Smooth muscle cell (in vitro differentiated cells): Measurements from ENCODE around the gene MB. TPM values are rescaled to one million over a fixed set of nuclear protein-coding genes. Genes with fewer than 3 reads are reported as not detected.

Experiments
- DNase-seq: peaks from one replicate; lab custom pipeline; 2025; ENCODE audit not compliant: unreplicated experiment; lab: John Stamatoyannopoulos, UW
- H2AFZ ChIP-seq: fragments of 200-600 bp; sonication (generic); 2 replicates; pipeline ENCODE4 v1.6.0; 2016; ENCODE audit warnings: antibody characterized with exemption, low read depth, mild to moderate bottlenecking
- H3F3A ChIP-seq: fragments of 200-600 bp; sonication (generic); 2 replicates; pipeline ENCODE4 v1.6.0; 2017; ENCODE audit warnings: antibody characterized with exemption, low read depth
- H3K27ac ChIP-seq: fragments of 200-600 bp; sonication (generic); 2 replicates; pipeline ENCODE4 v1.5.1; 2016; ENCODE audit warnings: low read depth, mild to moderate bottlenecking
- H3K27me3 ChIP-seq: fragments of 200-600 bp; sonication (generic); 2 replicates; pipeline ENCODE4 v1.6.1; 2016; ENCODE audit warnings: low read depth, mild to moderate bottlenecking
- H3K36me3 ChIP-seq: fragments of 200-600 bp; sonication (generic); 2 replicates; pipeline ENCODE4 v1.5.1; 2016; ENCODE audit warnings: low read depth
- H3K4me1 ChIP-seq: fragments of 200-600 bp; sonication (generic); 2 replicates; pipeline ENCODE4 v1.5.1; 2016; ENCODE audit warnings: low read depth
- H3K4me2 ChIP-seq: fragments of 200-600 bp; sonication (generic); 2 replicates; pipeline ENCODE4 v1.6.0; 2016; ENCODE audit warnings: mild to moderate bottlenecking
- H3K4me3 ChIP-seq: fragments of 200-600 bp; sonication (generic); 2 replicates; pipeline ENCODE4 v1.5.1; 2016; ENCODE audit warnings: mild to moderate bottlenecking
- H3K79me2 ChIP-seq: fragments of 200-600 bp; sonication (generic); 2 replicates; pipeline ENCODE4 v1.6.0; 2016; ENCODE audit warnings: low read depth, mild to moderate bottlenecking
- H3K9ac ChIP-seq: fragments of 200-600 bp; sonication (generic); 2 replicates; pipeline ENCODE4 v1.6.0; 2016; ENCODE audit warnings: low read depth
- H3K9me3 ChIP-seq: fragments of 200-600 bp; sonication (generic); replicated peaks from 2 replicates; pipeline ENCODE4 v1.5.1; 2016; ENCODE audit warnings: low read depth
- H4K20me1 ChIP-seq: fragments of 200-600 bp; sonication (generic); 2 replicates; pipeline ENCODE4 v1.6.0; 2016; ENCODE audit warnings: low read depth
- WGBS: methylation state at CpG from one replicate; pipeline ENCODE4 v1.1.7; 2016; ENCODE audit warnings: low lambda C conversion rate; 5-methylcytosine and 5-hydroxymethylcytosine counted together
- polyA plus RNA-seq: library from polyadenylated mRNA; unstranded; fragments of >200 nt; fragmentation: Nextera tagmentation; extraction: Ambion mirVana; gene quantifications from 2 replicates; pipeline ENCODE4 v1.2.1, GENCODE V29; 2016
- total RNA-seq: library from RNA; depleted of rRNA; stranded (reverse); fragments of >200 nt; gene quantifications from 2 replicates; pipeline ENCODE4 v1.2.3, GENCODE V29; 2014
- TF ChIP-seq, protein P1 (sequence below): fragments of 200-600 bp; sonication (generic); IDR thresholded peaks from 2 replicates; pipeline ENCODE4 v1.5.1; 2017; ENCODE audit warnings: borderline replicate concordance, mild to moderate bottlenecking, antibody characterized with exemption; ENCODE audit not compliant: insufficient read depth, poor library complexity, severe bottlenecking

MB gene
- total and polyA plus RNA-seq, 2 experiments from 2014 or later, result 0.53 TPM; not detected in 1

DNA sequence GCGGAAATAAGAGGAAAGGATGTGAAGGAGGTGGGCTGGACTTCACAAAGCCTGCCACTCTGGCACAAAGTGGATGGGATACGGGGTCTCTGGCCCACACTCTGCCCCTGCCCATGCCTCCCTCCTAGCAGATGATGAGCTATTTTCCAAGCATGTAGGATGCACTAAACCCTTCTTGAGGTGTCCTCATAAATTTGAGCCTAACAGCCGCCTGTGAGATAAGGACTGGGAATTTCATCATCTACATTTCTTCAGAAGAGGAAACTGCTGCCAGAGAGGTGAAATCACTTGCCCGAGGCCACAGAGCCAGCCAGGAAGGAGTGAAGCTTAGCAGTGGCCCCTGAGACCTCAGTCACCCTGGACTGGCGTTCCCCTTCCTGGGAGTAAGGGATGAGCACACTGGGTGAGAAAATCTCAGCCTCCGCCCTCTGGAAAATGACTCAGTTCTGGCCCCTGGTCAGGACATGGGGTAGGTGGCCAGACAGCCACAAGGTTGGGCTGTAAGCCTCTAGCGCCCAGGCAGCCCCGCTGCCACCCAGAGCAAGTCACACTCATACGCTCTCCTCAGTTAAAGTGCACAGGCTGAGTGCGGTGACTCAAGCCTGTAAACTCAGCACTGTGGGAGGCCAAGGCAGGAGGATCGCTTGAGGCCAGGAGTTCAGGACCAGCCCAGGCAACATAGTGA lies 27.9 kb downstream of the MB start:
- Histone ChIP-seq H4K20me1 (no peaks in the 10 kb centered on the region), H3K79me2 (no peaks in the 10 kb centered on the region), H3K9me3 (no peaks in the 10 kb centered on the region), H3K9ac (no peak overlapping the region), H3K4me1 (no peaks in the 10 kb centered on the region), H2AFZ (no peak overlapping the region), H3K27me3 (no peaks in the 10 kb centered on the region), H3K4me2 (no peak overlapping the region), H3F3A (peaks cover 13% of the 10 kb centered on the region), H3K36me3 (no peaks in the 10 kb centered on the region), H3K27ac (peak overlapping the region; percentile 69), H3K4me3 (no peak overlapping the region)
- peak; percentile 24 for DNase-seq
- TF ChIP-seq, protein P1, sequence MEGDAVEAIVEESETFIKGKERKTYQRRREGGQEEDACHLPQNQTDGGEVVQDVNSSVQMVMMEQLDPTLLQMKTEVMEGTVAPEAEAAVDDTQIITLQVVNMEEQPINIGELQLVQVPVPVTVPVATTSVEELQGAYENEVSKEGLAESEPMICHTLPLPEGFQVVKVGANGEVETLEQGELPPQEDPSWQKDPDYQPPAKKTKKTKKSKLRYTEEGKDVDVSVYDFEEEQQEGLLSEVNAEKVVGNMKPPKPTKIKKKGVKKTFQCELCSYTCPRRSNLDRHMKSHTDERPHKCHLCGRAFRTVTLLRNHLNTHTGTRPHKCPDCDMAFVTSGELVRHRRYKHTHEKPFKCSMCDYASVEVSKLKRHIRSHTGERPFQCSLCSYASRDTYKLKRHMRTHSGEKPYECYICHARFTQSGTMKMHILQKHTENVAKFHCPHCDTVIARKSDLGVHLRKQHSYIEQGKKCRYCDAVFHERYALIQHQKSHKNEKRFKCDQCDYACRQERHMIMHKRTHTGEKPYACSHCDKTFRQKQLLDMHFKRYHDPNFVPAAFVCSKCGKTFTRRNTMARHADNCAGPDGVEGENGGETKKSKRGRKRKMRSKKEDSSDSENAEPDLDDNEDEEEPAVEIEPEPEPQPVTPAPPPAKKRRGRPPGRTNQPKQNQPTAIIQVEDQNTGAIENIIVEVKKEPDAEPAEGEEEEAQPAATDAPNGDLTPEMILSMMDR, result no peak
- 8% methylated on average over 11 of the region's 11 CpGs for WGBS

DNA sequence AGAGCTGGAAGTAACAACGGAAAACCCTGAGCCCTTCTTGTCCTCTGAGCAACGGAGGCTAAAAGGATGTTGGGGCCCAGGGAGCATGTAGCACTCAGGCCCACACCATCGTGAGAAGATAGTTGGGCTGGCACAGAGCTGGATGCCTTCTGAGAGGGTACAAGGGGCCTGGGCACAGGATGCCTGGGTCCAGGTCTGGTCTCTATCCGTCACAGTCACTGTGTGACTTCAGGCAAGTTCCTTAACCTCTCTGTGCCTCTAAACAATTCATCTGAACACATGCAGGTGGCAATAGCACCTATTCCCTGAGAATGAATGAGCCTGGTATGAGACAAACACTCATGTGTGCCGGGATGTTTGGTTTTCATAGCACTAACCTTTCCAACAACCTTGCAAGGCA lies 29.2 kb downstream of the MB start:
- H3K9ac ChIP-seq, result no peak overlapping the region
- TF ChIP-seq, protein P1, result no peak
- H3K4me3 ChIP-seq, result no peak overlapping the region
- no peak overlapping the region for H3K27ac ChIP-seq
- H3K4me1 ChIP-seq, result no peaks in the 10 kb centered on the region
- H4K20me1 ChIP-seq, result no peaks in the 10 kb centered on the region
- H3F3A ChIP-seq, result peaks cover 13% of the 10 kb centered on the region
- H3K9me3 ChIP-seq, result no peaks in the 10 kb centered on the region
- no peaks in the 10 kb centered on the region for H3K27me3 ChIP-seq
- DNase-seq, result no peak
- WGBS, result 70% methylated on average over 5 of the region's 5 CpGs
- H3K36me3 ChIP-seq, result no peaks in the 10 kb centered on the region
- no peaks in the 10 kb centered on the region for H3K79me2 ChIP-seq
- H3K4me2 ChIP-seq, result no peak overlapping the region
- H2AFZ ChIP-seq, result no peak overlapping the region

DNA sequence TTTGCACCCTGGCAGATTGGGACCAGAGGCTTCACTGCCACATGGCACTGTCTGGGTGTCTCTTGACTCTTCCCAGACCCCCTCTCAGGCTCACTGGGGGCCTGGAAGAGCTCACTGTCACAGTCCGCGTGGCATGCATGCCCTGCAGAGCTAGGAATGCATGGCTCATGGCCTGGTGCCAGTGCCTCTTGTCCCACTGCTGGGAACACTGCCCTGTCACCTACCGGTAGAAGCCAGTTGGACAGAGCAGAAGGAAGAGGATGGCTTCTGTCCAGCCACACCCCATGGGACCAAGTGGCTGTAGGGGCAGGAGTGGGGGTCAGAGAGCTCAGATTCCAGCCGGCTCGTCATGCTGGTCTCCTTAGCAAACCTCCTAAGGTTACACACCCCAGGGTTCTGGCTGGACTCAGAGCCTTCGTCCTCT lies 29.7 kb downstream of the MB start:
- DNase-seq, result no peak

More for the DNA sequence above, 29.7 kb downstream of the MB start:
- Histone ChIP-seq H3K9me3 (no peaks in the 10 kb centered on the region), H3K4me3 (no peak overlapping the region), H3K4me1 (no peaks in the 10 kb centered on the region), H3K79me2 (no peaks in the 10 kb centered on the region), H2AFZ (no peak overlapping the region), H3K27ac (no peak overlapping the region), H3F3A (peaks cover 13% of the 10 kb centered on the region), H3K4me2 (no peak overlapping the region), H3K9ac (no peak overlapping the region), H4K20me1 (no peaks in the 10 kb centered on the region), H3K36me3 (no peaks in the 10 kb centered on the region), H3K27me3 (no peaks in the 10 kb centered on the region)
- TF ChIP-seq, protein P1, result no peak
- 58% methylated on average over 6 of the region's 6 CpGs for WGBS
